Brain microvascular endothelial cell (primary cell): Measurements from ENCODE around the gene LOC128125822.

Experiments used
- DNase-seq: peaks from one replicate; pipeline ENCODE4 v3.0.0-alpha.2; 2020
- H3K27ac ChIP-seq: fragments of 250-450 bp; sonication (Bioruptor Pico); 2 replicates; pipeline ENCODE4 v1.5.1; 2020; ENCODE audit warnings: mild to moderate bottlenecking, moderate library complexity
- H3K27me3 ChIP-seq: fragments of 250-450 bp; sonication (Bioruptor Pico); replicated peaks from 2 replicates; pipeline ENCODE4 v1.5.1; 2020; ENCODE audit warnings: mild to moderate bottlenecking
- H3K36me3 ChIP-seq: fragments of 250-450 bp; sonication (Bioruptor Pico); replicated peaks from 2 replicates; pipeline ENCODE4 v1.5.1; 2020; ENCODE audit warnings: mild to moderate bottlenecking
- H3K4me3 ChIP-seq: 2 replicates; pipeline ENCODE4 v1.5.1; 2011; ENCODE audit warnings: low read depth, mild to moderate bottlenecking, control low read depth, low read length, moderate library complexity
- in situ Hi-C: cut with HindIII; loops from 2 replicates; pipeline ENCODE4 v1.10.0; 2017; ENCODE audit warnings: low sequenced_read_pairs, low pct_ligation_motif_present
- TF ChIP-seq, protein P1 (sequence below): IDR thresholded peaks from 2 replicates; pipeline ENCODE4 v1.5.1; 2011; ENCODE audit warnings: low read depth, mild to moderate bottlenecking, moderate library complexity, low read length, control low read depth, inconsistent platforms; ENCODE audit errors: missing control alignments

Gene LOC128125822

DNA sequence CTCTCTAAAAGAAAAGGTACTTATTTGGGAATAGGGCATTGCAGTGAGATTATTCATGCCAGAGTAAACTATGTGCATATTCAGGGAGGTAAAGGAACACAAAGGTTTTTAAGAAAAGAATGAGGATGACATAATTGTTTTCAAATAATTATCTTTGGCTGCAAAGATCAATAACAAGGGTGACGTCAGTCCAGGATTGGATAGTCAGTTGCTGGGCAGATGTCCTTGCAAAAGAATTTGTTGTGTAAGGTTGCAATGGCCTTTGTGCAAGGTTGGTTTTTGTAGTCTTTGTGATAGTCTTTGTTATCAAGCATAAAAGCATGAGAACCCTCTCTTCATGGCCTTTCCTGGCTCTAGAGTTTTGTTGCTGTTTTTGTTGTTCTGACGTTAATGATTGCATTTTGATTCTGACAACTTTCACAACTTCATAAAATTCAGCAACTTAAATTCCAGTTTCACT, 17.7 kb downstream of the LOC128125822 start:
- in situ Hi-C loops, result no loop called here
- TF ChIP-seq, protein P1, sequence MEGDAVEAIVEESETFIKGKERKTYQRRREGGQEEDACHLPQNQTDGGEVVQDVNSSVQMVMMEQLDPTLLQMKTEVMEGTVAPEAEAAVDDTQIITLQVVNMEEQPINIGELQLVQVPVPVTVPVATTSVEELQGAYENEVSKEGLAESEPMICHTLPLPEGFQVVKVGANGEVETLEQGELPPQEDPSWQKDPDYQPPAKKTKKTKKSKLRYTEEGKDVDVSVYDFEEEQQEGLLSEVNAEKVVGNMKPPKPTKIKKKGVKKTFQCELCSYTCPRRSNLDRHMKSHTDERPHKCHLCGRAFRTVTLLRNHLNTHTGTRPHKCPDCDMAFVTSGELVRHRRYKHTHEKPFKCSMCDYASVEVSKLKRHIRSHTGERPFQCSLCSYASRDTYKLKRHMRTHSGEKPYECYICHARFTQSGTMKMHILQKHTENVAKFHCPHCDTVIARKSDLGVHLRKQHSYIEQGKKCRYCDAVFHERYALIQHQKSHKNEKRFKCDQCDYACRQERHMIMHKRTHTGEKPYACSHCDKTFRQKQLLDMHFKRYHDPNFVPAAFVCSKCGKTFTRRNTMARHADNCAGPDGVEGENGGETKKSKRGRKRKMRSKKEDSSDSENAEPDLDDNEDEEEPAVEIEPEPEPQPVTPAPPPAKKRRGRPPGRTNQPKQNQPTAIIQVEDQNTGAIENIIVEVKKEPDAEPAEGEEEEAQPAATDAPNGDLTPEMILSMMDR, result no peak
- H3K36me3 ChIP-seq, result no peaks in the 10 kb centered on the region
- no peaks in the 10 kb centered on the region for H3K27me3 ChIP-seq
- no peak overlapping the region for H3K27ac ChIP-seq
- no peak overlapping the region for H3K4me3 ChIP-seq
- no peak for DNase-seq

DNA sequence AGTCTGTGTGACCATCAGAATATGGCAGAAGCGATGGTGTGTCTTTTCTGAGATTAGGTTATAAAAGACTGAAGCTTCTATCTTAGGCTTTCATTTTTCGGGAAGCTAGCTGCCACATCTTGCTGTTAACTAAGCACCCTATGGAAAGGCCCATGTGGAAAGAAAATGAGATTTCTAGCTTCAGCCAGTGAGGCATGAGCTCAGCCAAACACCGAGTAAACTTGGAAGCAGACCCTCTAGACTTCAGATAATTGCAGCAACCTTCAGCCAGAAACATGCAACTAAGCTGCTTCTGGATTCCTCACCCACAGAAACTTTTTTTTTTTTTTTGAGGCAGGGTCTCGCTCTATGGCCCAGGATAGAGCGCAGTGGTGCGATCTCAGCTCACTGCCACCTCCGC, 20.6 kb downstream of the LOC128125822 start:
- Histone ChIP-seq H3K4me3 (no peak overlapping the region), H3K27ac (no peak overlapping the region), H3K36me3 (no peaks in the 10 kb centered on the region), H3K27me3 (no peaks in the 10 kb centered on the region)
- TF ChIP-seq, protein P1, result no peak
- DNase-seq, result no peak
- in situ Hi-C loops, result no loop called here

DNA sequence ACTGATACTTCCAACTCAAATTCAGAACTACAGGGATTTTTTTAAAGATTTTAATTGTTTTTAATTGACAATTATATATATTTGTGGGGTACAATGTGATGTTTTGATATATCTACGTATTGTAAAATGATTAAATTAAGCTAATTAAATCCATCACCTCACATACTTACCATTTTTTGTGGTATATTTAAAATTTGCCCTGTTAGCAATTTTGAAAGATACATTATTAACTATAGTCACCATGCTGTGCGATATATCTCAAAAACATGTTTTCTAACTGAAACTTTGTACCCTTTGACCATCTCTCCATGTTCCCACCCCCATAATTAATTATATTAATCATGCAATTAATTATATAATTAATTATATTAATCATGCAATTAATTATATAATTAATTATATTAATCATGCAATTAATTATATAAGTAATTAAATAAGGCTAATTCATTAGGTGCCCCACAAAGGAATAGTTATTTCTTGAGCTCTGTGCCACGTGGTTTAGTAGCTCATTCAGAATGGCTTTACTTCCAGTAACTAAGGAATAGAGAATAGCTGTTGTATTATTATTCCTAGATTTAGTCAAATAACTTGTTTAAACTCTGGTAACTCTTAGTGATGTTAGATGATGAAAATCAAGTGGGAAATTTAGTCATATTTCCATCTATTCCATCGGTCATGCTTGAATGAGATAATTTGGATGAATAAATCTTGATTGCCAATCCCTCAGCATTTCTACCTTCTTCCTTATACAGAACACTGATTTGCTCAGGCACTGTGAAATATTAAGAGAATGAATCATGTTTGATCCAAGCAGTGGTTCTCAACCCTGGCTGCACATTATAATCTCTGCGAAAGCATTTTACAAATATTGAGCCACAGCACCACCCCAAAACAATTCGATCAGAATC, 25.1 kb downstream of the LOC128125822 start:
- H3K4me3 ChIP-seq, result peak overlapping the region; percentile 63
- H3K36me3 ChIP-seq, result no peaks in the 10 kb centered on the region
- in situ Hi-C loops, result no loop called here
- DNase-seq, result no peak
- TF ChIP-seq, protein P1, result no peak
- no peaks in the 10 kb centered on the region for H3K27me3 ChIP-seq
- no peak overlapping the region for H3K27ac ChIP-seq

DNA sequence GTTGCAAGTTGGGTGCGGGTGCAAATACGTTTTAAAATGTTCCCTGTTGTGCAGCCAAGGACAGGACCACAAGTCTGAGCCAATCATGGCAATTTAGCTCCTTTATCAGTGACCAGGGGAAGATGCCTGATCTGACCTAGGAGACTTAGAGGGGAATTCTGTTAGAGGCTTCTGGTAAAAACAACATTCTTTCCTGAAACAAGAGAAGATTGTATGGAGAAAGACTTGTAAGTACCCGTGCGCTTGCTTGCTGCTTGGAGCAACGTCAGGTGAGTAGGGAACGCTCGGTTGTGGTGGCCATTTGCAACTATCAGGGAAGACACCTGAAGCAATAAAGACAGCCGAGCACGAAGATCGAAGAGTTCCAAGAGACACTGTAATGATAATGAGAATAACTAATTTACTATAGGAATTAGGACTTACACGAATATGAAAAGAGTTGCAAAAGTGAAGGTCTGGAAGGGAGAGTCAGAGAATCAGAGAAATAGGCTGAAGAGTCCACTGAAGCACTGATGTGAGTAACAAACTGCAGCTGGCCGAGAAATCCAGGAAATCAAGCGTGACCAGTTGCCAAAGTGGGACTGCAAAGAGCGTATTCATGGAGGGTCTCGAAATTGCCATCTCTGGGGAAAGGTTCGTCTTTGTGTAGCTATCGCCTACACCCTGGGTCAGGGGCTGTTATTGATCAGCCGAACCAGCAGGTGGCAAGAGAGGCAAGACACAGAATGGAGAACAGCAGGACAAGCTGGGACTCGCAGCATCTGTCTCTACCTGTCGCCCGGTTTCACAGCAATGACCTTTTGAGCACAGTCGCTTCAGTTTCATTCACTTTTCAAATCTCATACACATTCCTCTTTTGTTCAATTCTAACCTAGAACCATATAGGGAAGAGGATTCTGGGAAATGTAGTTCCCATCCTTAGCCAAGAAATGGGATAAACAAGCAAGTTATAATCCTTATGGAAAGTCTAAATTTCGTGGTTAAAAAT, 26.1 kb downstream of the LOC128125822 start:
- Histone ChIP-seq H3K27me3 (no peaks in the 10 kb centered on the region), H3K36me3 (no peaks in the 10 kb centered on the region), H3K4me3 (peak overlapping the region; percentile 63), H3K27ac (no peak overlapping the region)
- in situ Hi-C loops, result no loop called here
- TF ChIP-seq, protein P1, result peak; percentile 95
- peak; percentile 47 for DNase-seq

DNA sequence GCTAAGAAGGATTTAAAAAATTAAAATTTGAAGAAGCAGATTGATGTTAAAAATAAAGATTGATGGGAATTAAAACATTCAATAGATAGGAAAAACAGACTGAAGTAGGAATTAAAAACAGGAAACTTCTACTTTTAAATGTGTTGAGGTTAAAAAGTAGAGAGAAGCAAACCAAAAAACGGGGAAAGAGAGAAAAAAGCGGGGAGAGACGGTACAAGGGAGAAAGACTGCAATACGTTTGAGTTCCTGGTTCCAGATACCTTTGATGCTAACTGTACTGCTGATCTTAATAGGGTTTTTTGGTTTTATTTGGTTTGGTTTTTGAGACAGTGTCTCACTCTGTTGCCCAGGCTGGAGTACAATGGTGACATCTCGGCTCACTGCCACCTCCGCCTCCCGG, 27.0 kb downstream of the LOC128125822 start:
- DNase-seq, result no peak
- Histone ChIP-seq H3K4me3 (no peak overlapping the region), H3K27ac (no peak overlapping the region), H3K27me3 (no peaks in the 10 kb centered on the region), H3K36me3 (no peaks in the 10 kb centered on the region)
- in situ Hi-C loops, result no loop called here
- TF ChIP-seq, protein P1, result no peak
